Left lung (tissue), 10 donors: Measurements from ENCODE around the gene SNX5. TPM values are rescaled to one million over a fixed set of nuclear protein-coding genes. Genes with fewer than 3 reads are reported as not detected.

ENCODE experiments used
- ATAC-seq: fragments of 200-7000 bp; cut with Tn5 transposase; one replicate; pipeline ENCODE4 v1.9.1; 2020; ENCODE audit warnings: moderate library complexity
- DNase-seq, 4 donors: peaks; one replicate each; pipeline ENCODE4 v3.0.0-alpha.2; 2013 to 2020
- H3K27ac ChIP-seq, 2 donors: fragments of 200-600 bp; sonication (generic) in 1 of 2; one replicate each; pipeline versions ENCODE4 v1.5.0 to v1.8.0; 2020 to 2021
- H3K27me3 ChIP-seq, 2 donors: fragments of 200-600 bp; sonication (generic) in 1 of 2; one replicate each; pipeline versions ENCODE4 v1.5.0 to v1.8.0; 2020 to 2021
- H3K36me3 ChIP-seq, 2 donors: fragments of 200-600 bp; sonication (generic) in 1 of 2; one replicate each; pipeline versions ENCODE4 v1.5.0 to v1.8.0; 2020 to 2021
- H3K4me1 ChIP-seq, 2 donors: fragments of 200-600 bp; one replicate each; pipeline ENCODE4 v1.8.0; 2021
- H3K4me3 ChIP-seq, 2 donors: fragments of 200-600 bp; sonication (generic) in 1 of 2; one replicate each; pipeline versions ENCODE4 v1.5.0 to v1.8.0; 2020 to 2021; ENCODE audit warnings: mild to moderate bottlenecking in 1 of 2
- H3K9me3 ChIP-seq, 2 donors: fragments of 200-600 bp; sonication (generic) in 1 of 2; one replicate each; pipeline versions ENCODE4 v1.5.0 to v1.8.0; 2020 to 2021
- CTCF ChIP-seq, 2 donors: fragments of 200-600 bp; sonication (generic) in 1 of 2; IDR thresholded peaks; one replicate each; pipeline versions ENCODE4 v1.5.0 to v1.8.0; 2021; ENCODE audit warnings: antibody characterized with exemption in 2 of 2
- intact Hi-C, 2 donors: fragments of 100-400 bp; cut with DNase I; formaldehyde crosslinking; loops; one replicate each; pipeline versions ENCODE4 v1.11.2 to v1.14.2; 2022
- polyA plus RNA-seq, 6 donors: library from polyadenylated mRNA; unstranded; fragments of 120-200 nt; gene quantifications; one replicate each; pipeline ENCODE4 v1.2.1, GENCODE V29; 2013; ENCODE audit not compliant: insufficient read length in 6 of 6
- total RNA-seq, 2 donors: library from RNA; stranded (reverse); fragmentation: NEBNext Ultra II Directional; extraction: Animal tissue kit (Norgen Biotek cat#: 25700); gene quantifications; one replicate each; pipeline ENCODE4 v1.2.1, GENCODE V29; 2021
- donor health status: DM: no; HTN: yes; CAD: no.
- donor health status: DM: no; HTN: no; CAD: no.

The SNX5 gene
- total and polyA plus RNA-seq, 8 donors: 82.0 to 312 (median 247) TPM

DNA sequence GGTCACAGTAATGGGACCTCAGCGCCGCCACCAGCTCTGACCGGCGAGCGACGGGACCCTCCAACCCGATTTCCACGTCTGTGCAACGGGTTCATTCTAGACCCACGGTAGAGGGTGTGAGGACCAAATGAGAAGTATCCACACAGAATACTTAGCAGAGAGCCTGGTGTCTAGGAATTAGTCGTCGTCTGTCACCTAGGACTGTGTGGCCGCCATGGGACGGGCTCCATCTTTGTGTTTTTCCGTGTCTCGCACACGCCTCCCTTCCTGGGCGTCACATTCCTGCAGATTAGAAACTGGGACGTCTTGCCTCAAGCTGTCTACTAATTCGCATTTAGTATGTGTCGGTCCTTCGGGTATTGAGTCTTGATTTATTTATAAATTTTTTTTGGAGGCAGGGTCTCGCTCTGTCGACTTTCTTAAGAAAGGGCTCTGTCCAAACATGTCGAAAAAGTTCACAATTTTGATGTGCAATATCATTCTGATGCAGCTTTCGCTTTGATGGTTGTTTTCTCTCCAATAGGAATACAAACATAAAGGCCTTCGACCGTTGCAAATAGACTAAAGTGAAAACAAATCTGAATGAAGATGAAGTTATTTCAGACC is 787 bp upstream of the SNX5 start:
- Histone ChIP-seq H3K9me3 (no peaks in the 10 kb centered on the region), H3K27ac (peak overlapping the region; percentile 97 to 99), H3K4me1 (peaks cover 37 to 77% of the 10 kb centered on the region in 2 donors), H3K36me3 (no peaks in the 10 kb centered on the region), H3K4me3 (peak overlapping the region; percentile 82 to 96), H3K27me3 (no peaks in the 10 kb centered on the region)
- peak in 1 of 4 donors; percentile 45 for DNase-seq
- intact Hi-C loops: no loop called here
- TF ChIP-seq CTCF (IDR thresholded peaks at IDR 0.05): no peak
- peak; percentile 28 for ATAC-seq

GRCh38 chr20:17967521-17968365 is 851 bp downstream of the SNX5 start:
- Histone ChIP-seq H3K27ac (peak overlapping the region; percentile 97 to 99), H3K4me3 (peak overlapping the region; percentile 82 to 96), H3K36me3 (no peaks in the 10 kb centered on the region), H3K4me1 (peaks cover 52 to 79% of the 10 kb centered on the region in 2 donors), H3K27me3 (no peaks in the 10 kb centered on the region), H3K9me3 (no peaks in the 10 kb centered on the region)
- TF ChIP-seq CTCF (IDR thresholded peaks at IDR 0.05): no peak
- peak; percentile 0 for ATAC-seq
- DNase-seq: no peak
- intact Hi-C loops: no loop called here

GRCh38 chr20:17966432-17967310 is 1.9 kb downstream of the SNX5 start:
- DNase-seq: peak in 1 of 4 donors; percentile 53
- TF ChIP-seq CTCF (IDR thresholded peaks at IDR 0.05): no peak
- H3K4me3 ChIP-seq: peak overlapping the region; percentile 82 to 96
- peak overlapping the region; percentile 97 to 99 for H3K27ac ChIP-seq
- no peaks in the 10 kb centered on the region for H3K36me3 ChIP-seq
- intact Hi-C loops: no loop called here
- ATAC-seq: no peak
- H3K27me3 ChIP-seq: no peaks in the 10 kb centered on the region
- no peaks in the 10 kb centered on the region for H3K9me3 ChIP-seq
- H3K4me1 ChIP-seq: peaks cover 45 to 79% of the 10 kb centered on the region in 2 donors

GRCh38 chr20:17965042-17965697 is 3.4 kb downstream of the SNX5 start:
- Histone ChIP-seq H3K4me1 (peaks cover 45 to 79% of the 10 kb centered on the region in 2 donors), H3K9me3 (no peaks in the 10 kb centered on the region), H3K36me3 (no peaks in the 10 kb centered on the region), H3K27me3 (no peaks in the 10 kb centered on the region), H3K27ac (peak overlapping the region; percentile 97 to 99), H3K4me3 (peak overlapping the region; percentile 82 to 96)
- no peak for TF ChIP-seq CTCF (IDR thresholded peaks at IDR 0.05)
- ATAC-seq (no peak), DNase-seq (no peak)
- intact Hi-C loops: no loop called here
